Caki2 (cell line): ENCODE results near the gene CDC34. TPM values are rescaled to one million over a fixed set of nuclear protein-coding genes. Genes with fewer than 3 reads are reported as not detected.
A peak's percentile ranks its signal among the peaks of the same experiment; 100 is the strongest.

Experiments used
- DNase-seq: peaks from one replicate; pipeline ENCODE4 v3.0.0-alpha.2; 2015; ENCODE audit warnings: low read depth
- in situ Hi-C: cut with HindIII; loops from 2 replicates; pipeline ENCODE4 v1.10.0; 2016; ENCODE audit warnings: low sequenced_read_pairs, low pct_unique_long_range_greater_than_20kb, mixed read lengths
- total RNA-seq: library from RNA; depleted of rRNA; stranded (reverse); fragments of >200 nt; shearing (Covaris generic); gene quantifications from 2 replicates; pipeline ENCODE4 v1.2.3, GENCODE V29; 2014; ENCODE audit warnings: low replicate concordance; rRNA removed

The CDC34 gene, protein sequence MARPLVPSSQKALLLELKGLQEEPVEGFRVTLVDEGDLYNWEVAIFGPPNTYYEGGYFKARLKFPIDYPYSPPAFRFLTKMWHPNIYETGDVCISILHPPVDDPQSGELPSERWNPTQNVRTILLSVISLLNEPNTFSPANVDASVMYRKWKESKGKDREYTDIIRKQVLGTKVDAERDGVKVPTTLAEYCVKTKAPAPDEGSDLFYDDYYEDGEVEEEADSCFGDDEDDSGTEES
- 35.0 and 38.4 TPM in 2 replicates for total RNA-seq

DNA sequence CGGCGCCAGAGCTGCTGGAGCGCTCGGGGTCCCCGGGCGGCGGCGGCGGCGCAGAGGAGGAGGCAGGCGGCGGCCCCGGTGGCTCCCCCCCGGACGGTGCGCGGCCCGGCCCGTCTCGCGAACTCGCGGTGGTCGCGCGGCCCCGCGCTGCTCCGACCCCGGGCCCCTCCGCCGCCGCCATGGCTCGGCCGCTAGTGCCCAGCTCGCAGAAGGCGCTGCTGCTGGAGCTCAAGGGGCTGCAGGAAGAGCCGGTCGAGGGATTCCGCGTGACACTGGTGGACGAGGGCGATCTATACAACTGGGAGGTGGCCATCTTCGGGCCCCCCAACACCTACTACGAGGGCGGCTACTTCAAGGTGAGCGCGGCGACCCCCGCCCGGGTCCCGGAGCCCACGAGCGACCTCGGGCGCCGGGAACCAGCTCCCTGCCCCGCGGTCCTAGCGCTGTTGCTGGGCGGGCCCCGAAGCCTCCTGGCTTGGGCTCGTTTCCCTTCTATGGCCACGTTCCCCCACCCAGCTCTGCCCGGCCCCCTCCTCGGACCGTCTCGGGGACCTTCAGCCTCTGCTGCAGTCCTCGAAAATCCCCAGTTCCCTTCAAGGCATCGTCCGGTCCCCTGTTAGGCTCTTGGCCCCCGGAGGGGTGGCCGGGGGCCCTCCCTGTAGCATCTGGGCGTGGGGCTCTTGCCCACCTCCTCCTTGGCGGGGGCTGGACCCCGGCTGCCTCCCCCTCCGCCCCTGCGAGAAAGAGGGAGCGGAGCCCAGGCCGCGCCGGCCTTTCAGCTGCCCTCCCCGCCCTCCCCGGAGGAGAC is at the start of gene CDC34:
Gene CDC34, plus strand, starts transcription at position 8 of the 808 bp plus-strand sequence. Its CDS starts 172 bp downstream, at position 180.
- in situ Hi-C loops = no loop called here
- no peak for DNase-seq

DNA sequence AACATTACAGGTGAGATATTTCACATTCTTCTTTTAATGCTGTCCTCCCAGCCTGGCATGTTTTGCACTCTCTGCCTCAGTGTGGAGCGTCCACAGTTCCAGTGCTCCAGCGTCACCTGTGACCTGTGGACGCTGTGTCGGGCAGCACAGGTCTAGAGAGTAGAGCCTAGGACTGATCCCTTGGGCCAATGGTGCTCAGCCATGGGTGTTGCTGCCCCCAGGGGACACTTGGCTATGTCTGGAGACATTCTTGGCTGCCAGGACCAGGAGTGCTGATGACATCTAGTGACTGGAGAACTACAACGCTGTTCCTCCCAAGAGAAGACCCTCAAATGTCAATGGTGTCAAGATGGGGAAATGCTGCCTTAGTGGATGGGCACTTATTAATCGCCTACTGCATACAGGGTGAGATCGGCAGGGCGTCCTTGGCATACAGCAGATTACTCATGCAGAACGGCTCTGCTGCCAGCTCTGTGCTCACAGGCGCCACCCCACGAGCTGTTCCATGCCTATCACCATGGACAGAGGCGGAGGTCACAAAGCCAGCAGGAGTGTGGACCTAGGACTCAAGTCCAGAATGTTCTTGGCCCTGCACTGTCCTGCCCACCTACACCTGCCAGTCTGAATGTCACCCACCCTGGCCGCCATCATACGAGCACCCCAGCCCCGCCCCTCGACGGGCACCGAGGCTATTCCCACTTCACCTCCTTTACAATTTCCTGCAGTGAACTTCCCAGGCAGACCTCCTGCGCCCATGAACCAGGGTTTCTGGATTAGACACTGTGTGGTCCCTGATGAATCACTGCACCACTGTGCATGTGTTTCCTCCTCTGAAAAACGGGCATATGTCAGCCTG is 49.1 kb upstream of the CDC34 start:
- in situ Hi-C loops = no loop called here
- DNase-seq = no peak

GRCh38 chr19:483332-484072 is 48.1 kb upstream of the CDC34 start:
- in situ Hi-C loops = no loop called here
- DNase-seq = no peak

- in situ Hi-C loops = no loop called here
- DNase-seq = no peak
Observed at GRCh38 chr19:484494-484893, 47.1 kb upstream of the CDC34 start.

DNA sequence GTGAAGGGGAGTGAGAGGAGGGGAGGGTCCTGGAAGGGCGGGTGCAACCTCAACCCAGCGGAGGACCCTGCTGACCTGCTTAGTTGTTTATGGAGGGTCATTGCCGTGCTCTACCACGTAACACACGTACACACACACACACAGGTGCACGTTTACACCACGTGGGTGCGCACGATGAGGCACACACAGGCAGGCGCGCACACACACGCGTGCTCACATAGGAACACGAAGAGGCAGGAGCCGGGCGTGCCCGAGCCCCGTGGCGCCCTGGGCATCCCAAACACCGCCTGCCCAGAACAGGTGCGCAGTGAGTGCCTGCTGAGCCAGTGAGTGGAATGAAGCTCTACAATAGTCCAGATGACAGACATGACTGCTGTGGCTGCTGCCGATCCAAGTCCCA is 46.5 kb upstream of the CDC34 start:
- no peak for DNase-seq

DNA sequence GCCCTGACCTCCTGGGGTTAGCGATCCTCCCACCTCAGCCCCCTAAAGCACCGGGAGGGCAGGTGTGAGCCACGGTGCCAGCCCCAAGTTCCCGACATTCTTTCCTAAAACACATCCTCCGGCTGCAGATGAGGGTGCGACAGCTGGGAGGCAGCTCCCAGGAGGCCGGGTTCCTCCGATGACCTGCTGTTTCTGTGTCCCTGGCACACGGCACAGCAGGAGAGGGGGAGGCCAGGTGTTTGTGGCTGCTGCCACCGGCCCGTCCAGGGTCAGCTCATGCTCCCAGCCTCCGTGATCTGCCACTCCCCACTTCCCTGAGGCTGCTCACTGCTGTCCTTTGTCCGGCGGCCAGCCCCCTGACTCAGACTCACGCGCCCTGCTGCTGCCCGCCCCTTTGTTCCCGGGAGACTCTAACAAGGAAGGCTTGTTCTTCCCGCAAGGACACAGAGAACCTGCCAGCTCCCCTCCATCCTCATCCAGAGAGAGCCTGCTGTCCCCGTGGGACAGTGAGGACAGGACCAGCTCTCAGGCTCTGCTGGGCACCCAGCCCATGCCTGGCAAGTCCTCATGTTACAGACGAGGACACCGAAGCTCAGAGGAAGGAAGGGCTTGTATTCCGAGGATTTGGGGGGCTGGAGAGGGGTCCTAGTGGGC is 45.9 kb upstream of the CDC34 start:
- in situ Hi-C loops = no loop called here
- DNase-seq = peak; percentile 82

More for the DNA sequence above, 46.5 kb upstream of the CDC34 start:
- in situ Hi-C loops = no loop called here

GRCh38 chr19:488505-489417 is 42.8 kb upstream of the CDC34 start:
- DNase-seq = peak; percentile 77

DNA sequence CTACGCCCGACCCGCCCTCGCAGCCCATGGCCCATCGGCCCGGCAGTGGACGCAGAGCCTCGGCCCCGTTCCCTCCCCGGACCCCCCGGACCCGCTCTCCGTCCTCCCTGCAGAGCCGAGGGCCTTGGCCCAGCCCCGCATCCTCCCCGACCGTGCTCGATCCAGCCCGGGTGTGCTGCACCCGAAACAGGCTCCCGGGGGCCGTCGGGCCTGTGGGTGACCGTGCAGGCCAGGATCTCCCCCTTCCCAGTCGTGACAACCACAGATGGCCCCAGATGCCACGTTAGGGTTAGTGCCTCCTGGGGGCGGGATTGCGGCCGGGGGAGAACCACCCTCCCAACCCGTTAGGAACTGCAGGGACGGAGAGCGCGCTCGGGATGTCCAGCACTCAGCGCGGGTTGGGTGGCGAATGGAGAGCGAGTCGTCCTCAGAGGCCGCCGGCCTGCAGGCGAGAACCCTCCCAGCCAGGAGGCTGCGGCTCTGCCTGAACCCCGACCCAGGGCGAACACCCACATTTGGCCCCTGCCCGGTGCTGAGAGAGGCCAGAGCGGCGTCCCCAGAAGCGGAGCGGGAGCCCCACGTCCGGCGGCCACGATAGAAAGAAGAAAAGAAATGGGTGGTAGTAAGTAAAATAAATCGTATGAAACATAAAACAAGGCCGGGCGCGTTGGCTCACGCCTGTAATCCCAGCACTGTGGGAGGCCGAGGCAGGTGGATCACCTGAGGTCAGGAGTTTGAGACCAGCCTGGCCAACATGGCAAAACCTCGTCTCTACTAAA is 42.0 kb upstream of the CDC34 start:
- in situ Hi-C loops = no loop called here
- no peak for DNase-seq

More at GRCh38 chr19:488505-489417, 42.8 kb upstream of the CDC34 start:
- in situ Hi-C loops = no loop called here

- DNase-seq = peak; percentile 42
- in situ Hi-C loops = no loop called here
Observed at GRCh38 chr19:491146-491741, 40.3 kb upstream of the CDC34 start.

DNA sequence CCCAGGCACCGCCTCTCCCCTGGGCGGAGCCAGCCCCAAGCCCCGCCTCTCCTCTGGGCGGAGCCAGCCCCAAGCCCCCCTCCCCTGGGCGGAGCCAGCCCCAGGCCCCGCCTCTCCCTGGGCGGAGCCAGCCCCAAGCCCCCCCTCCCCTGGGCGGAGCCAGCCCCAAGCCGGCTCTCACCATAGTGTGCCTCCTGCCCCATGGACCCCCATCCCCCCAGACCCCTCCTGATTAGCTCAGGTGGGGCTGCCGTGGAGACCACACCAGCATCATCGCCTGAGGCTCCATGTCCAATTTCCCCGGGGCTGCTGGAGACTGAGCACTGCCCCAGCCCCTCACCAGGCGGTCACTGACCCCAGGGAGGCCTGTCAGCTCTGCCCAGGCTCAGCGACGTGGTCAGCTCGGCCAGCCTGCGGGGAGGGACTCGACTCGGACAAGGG is 39.4 kb upstream of the CDC34 start:
- in situ Hi-C loops = no loop called here
- no peak for DNase-seq

DNA sequence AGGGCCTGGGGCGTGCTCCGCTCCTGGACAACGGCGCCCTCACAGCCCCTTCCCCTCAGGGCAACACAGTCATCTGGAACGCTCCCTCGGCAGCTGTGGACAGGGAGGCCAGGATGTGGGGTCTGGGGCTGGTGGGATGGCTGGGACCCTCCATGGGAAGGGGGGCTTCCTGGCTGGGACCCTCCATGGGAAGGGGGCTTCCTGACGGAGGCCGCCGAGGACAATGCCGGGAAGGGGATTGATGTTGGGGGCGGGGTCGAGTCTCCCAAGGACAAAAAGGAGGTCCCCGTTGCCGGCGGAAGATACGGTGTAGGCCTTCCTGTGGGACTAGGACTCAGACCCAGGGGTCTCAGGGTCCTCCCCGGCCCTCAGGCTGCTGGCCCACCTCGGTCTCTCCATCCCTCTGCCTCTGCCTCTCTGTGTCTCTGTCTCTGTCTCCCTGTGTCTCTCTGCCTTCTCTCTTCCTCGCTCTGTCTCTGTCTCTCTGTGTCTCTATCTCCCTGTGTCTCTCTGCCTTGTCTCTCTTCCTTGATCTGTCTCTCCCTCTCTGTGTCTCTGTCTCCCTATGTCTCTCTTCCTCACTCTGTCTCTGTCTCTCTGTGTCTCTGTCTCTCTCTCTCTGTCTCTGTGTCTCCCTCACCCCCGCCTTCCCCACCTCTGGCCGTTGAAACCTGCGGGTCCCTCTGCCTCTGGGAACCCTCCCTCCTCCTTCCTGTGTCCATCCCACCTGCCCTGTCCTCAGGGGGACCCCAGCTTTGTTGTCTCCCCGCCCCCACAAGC is 38.0 kb upstream of the CDC34 start:
- no peak for DNase-seq
- in situ Hi-C loops = no loop called here

GRCh38 chr19:494171-495080 is 37.1 kb upstream of the CDC34 start:
- DNase-seq = no peak
- in situ Hi-C loops = no loop called here

GRCh38 chr19:495081-495401 is 36.5 kb upstream of the CDC34 start:
- DNase-seq = no peak
- in situ Hi-C loops = no loop called here
